OCI-LY3 (cell line): ENCODE data around the gene TRIO.

Source experiments
- H2AFZ ChIP-seq: fragments of 200-600, 300-600 bp; shearing (Covaris generic); 2 replicates; pipeline ENCODE4 v1.6.0; 2014; ENCODE audit warnings: antibody characterized with exemption, low read depth, low read length
- H3K27ac ChIP-seq: fragments of 200-600, 300-600 bp; sonication (generic); 2 replicates; pipeline ENCODE4 v1.5.1; 2014; ENCODE audit warnings: mild to moderate bottlenecking, low read length, moderate library complexity, mixed read lengths
- H3K27me3 ChIP-seq: fragments of 200-600, 300-600 bp; sonication (generic); 2 replicates; pipeline ENCODE4 v1.6.1; 2014; ENCODE audit warnings: low read depth, low read length, mixed read lengths
- H3K36me3 ChIP-seq: fragments of 200-600, 300-600 bp; sonication (generic); replicated peaks from 2 replicates; pipeline ENCODE3; 2014; ENCODE audit warnings: low read depth, low read length, mixed read lengths
- H3K4me1 ChIP-seq: fragments of 300-600, 200-600 bp; sonication (generic); 2 replicates; pipeline ENCODE4 v1.6.1; 2014; ENCODE audit warnings: low read length, mixed read lengths
- H3K4me2 ChIP-seq: fragments of 200-600, 300-600 bp; sonication (generic); 2 replicates; pipeline ENCODE4 v1.6.1; 2014; ENCODE audit warnings: low read length, mixed read lengths
- H3K4me3 ChIP-seq: fragments of 300-600, 200-600 bp; sonication (generic); 2 replicates; pipeline ENCODE4 v1.5.1; 2014; ENCODE audit warnings: antibody characterized with exemption, mild to moderate bottlenecking, low read length, moderate library complexity
- H3K79me2 ChIP-seq: fragments of 300-600, 200-600 bp; shearing (Covaris generic); 2 replicates; pipeline ENCODE4 v1.6.1; 2014; ENCODE audit warnings: mild to moderate bottlenecking, low read length, mixed read lengths
- H3K9ac ChIP-seq: fragments of 300-600, 200-600 bp; shearing (Covaris generic); 2 replicates; pipeline ENCODE4 v1.6.0; 2014; ENCODE audit warnings: mild to moderate bottlenecking, low read length, moderate library complexity
- H3K9me3 ChIP-seq: fragments of 200-600, 300-600 bp; shearing (Covaris generic); 2 replicates; pipeline ENCODE4 v1.6.1; 2014; ENCODE audit warnings: low read length, mixed read lengths; ENCODE audit not compliant: insufficient read depth
- H4K20me1 ChIP-seq: fragments of 200-600, 300-600 bp; sonication (generic); 2 replicates; pipeline ENCODE4 v1.6.1; 2016; ENCODE audit warnings: low read length, mixed read lengths; ENCODE audit not compliant: insufficient read depth
- CTCF ChIP-seq: fragments of 200-600, 300-600 bp; sonication (generic); IDR thresholded peaks from 2 replicates; pipeline ENCODE4 v1.5.1; 2014; ENCODE audit warnings: antibody characterized with exemption, low read length, low read depth
- EZH2phosphoT487 ChIP-seq: fragments of 200-600 bp; shearing (Covaris generic); IDR thresholded peaks from 2 replicates; pipeline ENCODE4 v1.6.1; 2018; ENCODE audit warnings: antibody characterized with exemption, mixed run types, low read depth

TRIO gene

DNA sequence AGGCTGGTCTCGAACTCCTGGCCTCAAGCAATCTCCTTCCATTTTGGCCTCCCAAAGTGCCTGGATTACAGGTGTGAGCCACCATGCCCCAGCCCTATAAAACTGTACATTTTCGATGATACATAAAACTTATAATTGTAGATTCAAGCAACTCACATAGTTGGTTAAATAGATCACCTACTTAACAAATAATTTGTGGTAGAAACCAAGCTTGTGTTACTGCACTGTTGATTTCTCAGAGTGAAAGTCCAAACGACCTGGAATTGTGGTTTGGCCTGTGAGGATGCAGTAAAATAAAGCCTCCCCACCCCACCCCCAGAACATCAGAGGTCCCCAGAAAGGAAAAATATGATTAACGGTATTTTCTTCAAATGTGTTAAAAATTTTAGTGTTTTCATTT lies 92.7 kb downstream of the TRIO start:
- Histone ChIP-seq H3K27me3 (peaks cover 6% of the 10 kb centered on the region; the same call in 1 of the 2 replicates), H3K36me3 (no peaks in the 10 kb centered on the region), H3K9me3 (no peaks in the 10 kb centered on the region), H3K4me1 (no peaks in the 10 kb centered on the region), H3K4me2 (no peak overlapping the region), H3K9ac (no peak overlapping the region), H3K4me3 (no peak overlapping the region), H3K27ac (no peak overlapping the region), H4K20me1 (no peaks in the 10 kb centered on the region), H3K79me2 (no peaks in the 10 kb centered on the region), H2AFZ (no peak overlapping the region)
- TF ChIP-seq EZH2phosphoT487 (no peak), CTCF (no peak)

DNA sequence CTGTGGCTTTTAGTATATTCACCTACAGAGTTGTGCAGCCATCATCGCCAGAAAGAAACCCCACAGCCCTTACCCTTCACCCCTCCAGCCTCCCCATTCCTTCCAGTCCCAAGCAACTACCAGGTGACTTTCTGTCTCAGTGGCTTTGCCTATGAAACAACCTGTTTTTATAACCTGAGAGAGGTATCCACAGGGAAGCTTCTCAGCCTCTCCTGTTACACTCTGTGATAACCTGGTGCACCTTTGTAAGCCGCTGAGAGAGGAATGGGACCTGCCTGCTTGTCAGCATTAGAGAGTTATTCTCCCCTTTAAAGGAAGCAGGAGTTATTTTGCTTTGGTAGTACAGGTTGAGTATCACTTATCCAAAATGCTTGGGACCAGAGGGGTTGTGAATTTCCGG lies 93.6 kb downstream of the TRIO start:
- no peak overlapping the region for H2AFZ ChIP-seq
- no peak overlapping the region for H3K4me3 ChIP-seq
- no peak overlapping the region for H3K4me2 ChIP-seq
- no peaks in the 10 kb centered on the region for H3K79me2 ChIP-seq
- H3K9me3 ChIP-seq, result no peaks in the 10 kb centered on the region
- no peaks in the 10 kb centered on the region for H3K4me1 ChIP-seq
- no peaks in the 10 kb centered on the region for H3K36me3 ChIP-seq
- H4K20me1 ChIP-seq, result no peaks in the 10 kb centered on the region
- peaks cover 6% of the 10 kb centered on the region; the same call in 1 of the 2 replicates for H3K27me3 ChIP-seq
- no peak overlapping the region for H3K27ac ChIP-seq
- TF ChIP-seq CTCF (no peak), EZH2phosphoT487 (no peak)
- H3K9ac ChIP-seq, result no peak overlapping the region

DNA sequence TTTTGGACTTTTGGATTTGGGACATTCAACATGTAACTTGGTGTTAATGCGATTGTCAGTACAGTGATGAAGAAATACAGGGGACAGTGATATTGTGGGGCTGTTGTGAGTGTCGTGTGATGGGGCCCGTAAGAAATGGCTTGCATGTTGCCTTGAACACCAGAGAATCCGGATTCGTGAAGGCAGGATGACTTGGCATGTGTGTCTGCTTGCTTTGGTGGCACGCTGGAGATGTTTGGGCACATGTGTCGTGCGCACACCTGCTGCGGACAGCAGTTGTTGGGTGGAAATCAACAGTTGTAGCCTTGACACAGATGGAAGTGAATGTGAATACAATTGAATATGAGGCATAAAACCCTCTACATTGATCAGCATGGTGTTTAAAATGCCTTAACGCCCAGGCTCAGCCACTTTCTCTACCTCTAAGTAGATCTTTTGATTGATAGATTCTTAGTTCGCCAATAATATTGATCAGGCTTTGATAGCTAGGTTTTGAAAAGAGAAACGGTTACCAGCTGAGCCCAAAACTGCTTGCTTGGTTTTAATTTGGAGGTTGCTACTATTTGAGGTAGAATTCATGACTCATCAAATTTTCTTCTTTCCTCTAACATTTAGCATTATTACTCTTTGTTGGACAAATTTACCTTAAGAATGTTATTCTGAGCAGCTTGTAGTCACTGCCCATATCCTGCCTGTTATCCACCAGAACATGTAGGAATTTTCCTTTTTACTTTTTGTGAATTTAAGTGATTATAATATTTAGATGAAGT lies 94.4 kb downstream of the TRIO start:
- Histone ChIP-seq H3K4me1 (no peaks in the 10 kb centered on the region), H3K27me3 (peaks cover 6% of the 10 kb centered on the region; the same call in 1 of the 2 replicates), H4K20me1 (no peaks in the 10 kb centered on the region), H3K9ac (no peak overlapping the region), H3K9me3 (no peaks in the 10 kb centered on the region), H2AFZ (no peak overlapping the region), H3K4me3 (no peak overlapping the region), H3K4me2 (no peak overlapping the region), H3K36me3 (no peaks in the 10 kb centered on the region), H3K27ac (no peak overlapping the region), H3K79me2 (no peaks in the 10 kb centered on the region)
- TF ChIP-seq CTCF, result no peak
- no peak for TF ChIP-seq EZH2phosphoT487

DNA sequence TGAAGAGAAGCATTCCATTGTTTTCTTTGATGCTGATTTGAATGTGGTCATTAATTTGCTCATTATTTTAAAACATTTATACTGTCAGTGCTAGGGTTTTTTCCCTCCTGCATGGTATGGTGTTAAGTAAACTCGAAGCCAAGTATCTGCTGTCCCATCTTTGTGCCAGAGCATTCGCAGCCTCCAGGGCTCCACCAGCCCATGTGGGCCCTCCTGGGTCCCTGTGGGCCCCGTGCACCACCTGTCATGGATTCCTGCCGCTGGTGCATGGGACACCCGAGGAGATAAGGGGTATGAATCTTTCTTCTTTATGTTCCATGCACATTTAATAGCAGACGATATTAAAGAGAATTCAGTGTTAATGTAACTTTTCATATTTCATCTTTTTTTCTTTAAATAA lies 95.1 kb downstream of the TRIO start:
- Histone ChIP-seq H3K4me1 (no peaks in the 10 kb centered on the region), H3K36me3 (no peaks in the 10 kb centered on the region), H3K27me3 (peaks cover 6% of the 10 kb centered on the region; the same call in 1 of the 2 replicates), H3K79me2 (no peaks in the 10 kb centered on the region), H3K9ac (no peak overlapping the region), H3K4me3 (no peak overlapping the region), H4K20me1 (no peaks in the 10 kb centered on the region), H3K4me2 (no peak overlapping the region), H3K27ac (no peak overlapping the region), H2AFZ (no peak overlapping the region), H3K9me3 (no peaks in the 10 kb centered on the region)
- TF ChIP-seq CTCF (no peak), EZH2phosphoT487 (no peak)
